Naive B cell (primary cell): ENCODE results near the gene GALR2. TPM values are rescaled to one million over a fixed set of nuclear protein-coding genes. Genes with fewer than 3 reads are reported as not detected.

Source experiments
- ATAC-seq, 2 donors: fragments of 150-1000 bp; cut with Tn5 transposase; 2 replicates each; pipeline ENCODE4 v1.10.0; 2021; ENCODE audit warnings: low read depth in 2 of 2, mild to moderate bottlenecking in 2 of 2, moderate library complexity in 2 of 2
- DNase-seq: peaks from one replicate; pipeline ENCODE4 v3.0.0; 2022
- H3K27ac Mint-ChIP-seq, 6 donors: one replicate each; pipeline ENCODE4 v1.8.0; 2020 to 2022; ENCODE audit warnings: mild to moderate bottlenecking in 6 of 6, mixed read lengths in 6 of 6, moderate library complexity in 5 of 6, inconsistent platforms in 2 of 6
- H3K27me3 Mint-ChIP-seq, 3 donors: one replicate each; pipeline ENCODE4 v1.8.0; 2021 to 2022; ENCODE audit warnings: mixed read lengths in 3 of 3, mild to moderate bottlenecking in 1 of 3
- H3K36me3 Mint-ChIP-seq, 2 donors: one replicate each; pipeline ENCODE4 v1.8.0; 2020 to 2022; ENCODE audit warnings: mixed read lengths in 2 of 2, inconsistent platforms in 1 of 2, mild to moderate bottlenecking in 1 of 2
- H3K4me1 Mint-ChIP-seq, 3 donors: one replicate each; pipeline ENCODE4 v1.8.0; 2020 to 2022; ENCODE audit warnings: mixed read lengths in 3 of 3, inconsistent platforms in 1 of 3, mild to moderate bottlenecking in 1 of 3, moderate library complexity in 1 of 3
- H3K4me3 Mint-ChIP-seq, 8 donors: one replicate each; pipeline ENCODE4 v1.8.0; 2020 to 2022; ENCODE audit warnings: mild to moderate bottlenecking in 8 of 8, mixed read lengths in 8 of 8, moderate library complexity in 8 of 8, inconsistent platforms in 2 of 8
- H3K9me3 Mint-ChIP-seq, 7 donors: one replicate each; pipeline ENCODE4 v1.8.0; 2020 to 2022; ENCODE audit warnings: mixed read lengths in 7 of 7, mild to moderate bottlenecking in 5 of 7, inconsistent platforms in 2 of 7, moderate library complexity in 1 of 7
- polyA plus RNA-seq, 6 donors: library from polyadenylated mRNA; unstranded; fragments of 300-500 nt; fragmentation: Illumina TruSeq; gene quantifications; one replicate each; pipeline ENCODE4 v1.2.3, GENCODE V29; 2021; ENCODE audit warnings: low read depth in 6 of 6

The GALR2 gene
- polyA plus RNA-seq, 6 donors from 2014 or later, result 0.31 to 2.6 (median 0.72) TPM; not detected in 1

GRCh38 chr17:76087531-76087930, 12.9 kb downstream of the GALR2 start:
- no peak for ATAC-seq
- no peak for DNase-seq
- Mint-ChIP-seq H3K27ac (no peak overlapping the region), H3K36me3 (peaks cover 0 to 28% of the 10 kb centered on the region in 2 donors), H3K4me1 (peaks cover 0 to 4% (median 3%) of the 10 kb centered on the region in 3 donors), H3K27me3 (no peaks in the 10 kb centered on the region), H3K4me3 (no peak overlapping the region), H3K9me3 (no peaks in the 10 kb centered on the region)

DNA sequence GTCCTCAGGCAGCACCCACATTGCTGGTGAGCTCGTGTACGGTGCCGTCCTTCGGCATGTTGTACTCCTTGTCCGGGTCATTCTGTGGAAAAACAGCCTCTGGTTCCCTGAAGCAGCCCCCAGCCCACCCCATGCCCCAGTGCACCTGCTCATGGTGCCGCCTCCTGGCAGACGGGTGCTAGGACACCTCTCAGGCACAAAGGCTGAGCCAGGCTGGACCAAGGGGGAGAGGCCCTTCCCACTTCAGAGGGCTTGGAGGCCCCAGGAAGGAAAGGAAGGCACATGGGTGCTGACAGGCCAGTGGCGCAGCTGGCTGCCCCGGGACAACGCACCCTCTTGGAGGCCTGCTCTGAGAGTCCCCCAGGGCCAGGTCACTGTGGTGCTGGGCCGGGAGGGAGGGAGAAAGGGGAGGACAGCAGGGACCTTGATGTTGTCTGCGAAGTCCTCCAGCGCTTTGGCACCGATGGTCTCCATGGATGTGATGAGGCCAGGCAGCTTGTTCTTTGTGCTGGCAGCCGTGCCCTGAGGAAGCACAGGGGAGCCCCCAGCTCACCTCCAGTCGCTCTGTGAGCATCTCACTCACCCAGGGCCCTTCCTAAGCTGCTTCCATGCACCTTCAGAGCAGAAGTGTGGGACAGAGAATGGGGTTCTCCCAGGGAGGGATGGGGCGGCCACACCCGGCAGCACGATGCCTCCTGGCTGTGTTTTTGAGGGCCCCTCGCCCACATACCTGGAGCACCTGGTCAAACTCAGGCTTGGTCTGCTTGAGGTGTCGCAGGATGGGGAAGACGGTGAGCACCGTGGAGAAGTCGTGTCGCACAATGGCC, 13.7 kb downstream of the GALR2 start:
- Mint-ChIP-seq H3K36me3 (peaks cover 0 to 28% of the 10 kb centered on the region in 2 donors), H3K27me3 (no peaks in the 10 kb centered on the region), H3K4me3 (no peak overlapping the region), H3K9me3 (no peaks in the 10 kb centered on the region), H3K4me1 (peaks cover 0 to 4% (median 3%) of the 10 kb centered on the region in 3 donors), H3K27ac (no peak overlapping the region)
- ATAC-seq, result no peak
- DNase-seq, result no peak

DNA sequence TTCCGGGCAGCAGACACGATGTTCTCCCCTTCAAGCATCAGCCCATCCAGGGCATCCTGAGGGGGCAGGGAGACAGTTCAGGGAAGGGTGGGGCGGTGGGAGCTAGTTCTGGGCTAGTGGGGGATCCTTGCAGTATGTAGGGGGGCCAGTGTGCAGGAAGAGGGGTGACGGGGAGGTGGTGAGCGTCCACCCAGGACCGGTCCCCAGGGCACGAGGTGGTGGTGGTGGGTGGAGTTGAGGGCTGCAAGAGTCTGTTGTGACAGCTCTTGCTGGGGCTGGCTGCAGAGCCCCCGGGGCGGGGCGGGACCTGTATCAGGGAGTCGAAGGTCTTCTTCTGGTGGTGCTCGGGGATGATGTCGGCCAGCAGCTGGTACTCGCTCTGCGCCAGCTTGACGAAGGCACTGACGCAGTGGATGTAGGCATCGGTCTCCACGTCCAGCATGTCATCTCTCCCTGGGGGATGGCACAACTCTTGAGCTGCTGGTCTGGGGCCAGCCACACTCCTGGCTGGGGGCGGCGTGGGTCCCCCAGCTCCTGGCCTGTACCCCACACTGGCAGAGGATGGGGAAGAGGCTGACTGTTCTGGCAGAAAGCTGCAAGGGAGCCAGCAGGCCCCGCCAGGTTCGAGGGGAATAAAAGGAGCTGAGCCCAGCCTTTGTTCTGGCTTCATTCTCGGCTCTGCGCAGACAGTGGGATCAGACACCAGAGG, 14.4 kb downstream of the GALR2 start:
- peak overlapping the region in 1 of 8 donors; percentile 70 for H3K4me3 Mint-ChIP-seq
- no peaks in the 10 kb centered on the region for H3K9me3 Mint-ChIP-seq
- ATAC-seq, result no peak
- peaks cover 0 to 33% of the 10 kb centered on the region in 2 donors for H3K36me3 Mint-ChIP-seq
- peak overlapping the region in 2 of 6 donors; percentile 18 to 76 for H3K27ac Mint-ChIP-seq
- H3K27me3 Mint-ChIP-seq, result no peaks in the 10 kb centered on the region
- no peak for DNase-seq
- peaks cover 0 to 6% (median 4%) of the 10 kb centered on the region in 3 donors for H3K4me1 Mint-ChIP-seq

- no peak for ATAC-seq
- Mint-ChIP-seq H3K27ac (no peak overlapping the region), H3K27me3 (no peaks in the 10 kb centered on the region), H3K36me3 (peaks cover 0 to 29% of the 10 kb centered on the region in 2 donors), H3K4me1 (peaks cover 0 to 6% (median 4%) of the 10 kb centered on the region in 3 donors), H3K4me3 (no peak overlapping the region), H3K9me3 (no peaks in the 10 kb centered on the region)
- DNase-seq, result no peak
Measured at GRCh38 chr17:76089680-76090516, 15.3 kb downstream of the GALR2 start.

DNA sequence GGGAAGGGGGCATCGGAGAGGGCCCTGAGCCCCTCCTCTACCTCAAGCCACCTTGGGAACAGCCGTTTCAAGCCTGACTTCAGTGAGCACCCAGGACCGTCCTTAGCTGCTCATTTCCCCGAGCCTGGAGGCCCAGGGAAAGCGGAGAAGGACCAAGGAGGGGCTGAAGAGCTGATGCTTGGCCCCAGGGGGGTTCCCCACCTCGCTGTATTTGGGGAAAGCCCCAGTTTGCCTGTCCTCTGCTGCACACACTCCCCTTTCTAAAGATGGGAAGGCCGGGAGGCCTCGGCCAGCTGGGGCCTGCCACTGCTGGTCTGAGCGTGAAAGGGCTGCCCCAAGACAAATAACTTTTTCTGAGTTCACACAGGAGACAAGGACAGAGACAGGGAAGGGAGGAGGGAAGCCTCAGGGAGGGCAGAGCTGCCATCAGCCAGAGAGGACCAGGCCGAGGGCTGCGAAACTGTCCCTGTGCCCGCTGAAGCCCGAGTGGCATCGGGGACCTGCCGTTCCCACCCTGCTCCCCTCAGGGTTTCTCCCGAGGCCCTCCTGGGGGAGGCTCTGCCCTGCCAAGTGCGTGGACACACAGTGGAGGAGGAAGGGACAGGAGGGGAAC, 16.0 kb downstream of the GALR2 start:
- DNase-seq, result no peak
- H3K4me1 Mint-ChIP-seq, result peaks cover 0 to 6% (median 4%) of the 10 kb centered on the region in 3 donors
- no peaks in the 10 kb centered on the region for H3K9me3 Mint-ChIP-seq
- ATAC-seq, result no peak
- H3K36me3 Mint-ChIP-seq, result peaks cover 1 to 28% of the 10 kb centered on the region in 2 donors
- no peak overlapping the region for H3K4me3 Mint-ChIP-seq
- H3K27ac Mint-ChIP-seq, result peak overlapping the region in 1 of 6 donors; percentile 41
- no peaks in the 10 kb centered on the region for H3K27me3 Mint-ChIP-seq

DNA sequence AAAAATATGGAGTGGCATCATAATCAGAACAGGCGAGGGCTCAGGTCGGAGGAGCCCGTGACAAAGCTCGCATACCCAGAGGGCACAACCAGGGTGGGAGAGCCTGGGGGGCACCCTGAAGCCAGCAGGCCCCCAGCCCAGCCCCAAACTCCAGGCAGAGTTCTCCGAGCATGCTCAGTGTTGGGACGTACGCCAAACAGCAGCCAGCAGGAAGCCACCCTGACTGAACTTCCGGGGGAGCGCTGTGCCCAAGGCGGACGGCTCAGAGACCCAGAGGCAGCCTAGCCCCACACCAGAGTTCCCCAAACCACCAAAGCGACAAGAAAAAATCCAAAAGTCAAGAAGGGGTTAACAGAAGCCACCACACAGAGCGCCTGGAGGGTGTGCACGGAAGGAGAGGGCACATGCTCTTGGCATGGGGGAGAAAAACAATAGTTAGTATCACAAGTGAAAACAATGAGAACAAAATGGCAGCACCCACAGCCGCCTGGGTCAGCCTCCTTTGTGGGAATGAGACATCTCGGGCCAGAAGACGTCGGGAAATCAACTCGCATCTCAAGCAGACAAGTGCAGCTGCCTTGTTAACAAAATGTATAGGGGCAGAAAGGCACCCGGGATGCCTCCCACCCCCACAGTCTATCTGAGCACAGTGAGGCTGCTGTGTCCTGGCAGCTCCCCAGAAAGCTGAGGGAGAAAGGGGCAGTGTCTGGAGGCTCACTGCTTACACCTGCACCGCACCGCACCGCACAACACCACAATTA, 17.1 kb downstream of the GALR2 start:
- DNase-seq, result no peak
- no peak for ATAC-seq
- Mint-ChIP-seq H3K27me3 (no peaks in the 10 kb centered on the region), H3K36me3 (peaks cover 5 to 29% of the 10 kb centered on the region in 2 donors), H3K9me3 (no peaks in the 10 kb centered on the region), H3K27ac (peak overlapping the region in 2 of 6 donors; percentile 51 to 75), H3K4me1 (peaks cover 0 to 9% (median 4%) of the 10 kb centered on the region in 3 donors), H3K4me3 (no peak overlapping the region)

GRCh38 chr17:76092526-76093413, 18.2 kb downstream of the GALR2 start:
- Mint-ChIP-seq H3K4me1 (peaks cover 0 to 9% (median 4%) of the 10 kb centered on the region in 3 donors), H3K36me3 (peaks cover 5 to 28% of the 10 kb centered on the region in 2 donors), H3K4me3 (no peak overlapping the region), H3K27me3 (no peaks in the 10 kb centered on the region), H3K9me3 (no peaks in the 10 kb centered on the region), H3K27ac (peak overlapping the region in 1 of 6 donors; percentile 15)
- DNase-seq (no peak), ATAC-seq (no peak)

GRCh38 chr17:76094046-76094445, 19.5 kb downstream of the GALR2 start:
- DNase-seq (no peak), ATAC-seq (no peak)
- Mint-ChIP-seq H3K27me3 (no peaks in the 10 kb centered on the region), H3K9me3 (no peaks in the 10 kb centered on the region), H3K4me3 (no peak overlapping the region), H3K27ac (no peak overlapping the region), H3K36me3 (peaks cover 5 to 28% of the 10 kb centered on the region in 2 donors), H3K4me1 (peaks cover 0 to 9% (median 4%) of the 10 kb centered on the region in 3 donors)

GRCh38 chr17:76095943-76096342, 21.4 kb downstream of the GALR2 start:
- peaks cover 6 to 9% (median 7%) of the 10 kb centered on the region in 3 donors for H3K4me1 Mint-ChIP-seq
- H3K36me3 Mint-ChIP-seq, result peaks cover 10 to 25% of the 10 kb centered on the region in 2 donors
- H3K4me3 Mint-ChIP-seq, result no peak overlapping the region
- ATAC-seq (no peak), DNase-seq (no peak)
- no peaks in the 10 kb centered on the region for H3K9me3 Mint-ChIP-seq
- H3K27ac Mint-ChIP-seq, result peak overlapping the region in 1 of 6 donors; percentile 80
- H3K27me3 Mint-ChIP-seq, result no peaks in the 10 kb centered on the region

GRCh38 chr17:76097716-76098295, 23.2 kb downstream of the GALR2 start:
- no peak overlapping the region for H3K4me3 Mint-ChIP-seq
- no peaks in the 10 kb centered on the region for H3K9me3 Mint-ChIP-seq
- ATAC-seq (no peak), DNase-seq (no peak)
- peak overlapping the region in 2 of 6 donors; percentile 36 to 69 for H3K27ac Mint-ChIP-seq
- peaks cover 8 to 20% (median 14%) of the 10 kb centered on the region in 3 donors for H3K4me1 Mint-ChIP-seq
- H3K36me3 Mint-ChIP-seq, result peaks cover 18 to 20% of the 10 kb centered on the region in 2 donors
- H3K27me3 Mint-ChIP-seq, result no peaks in the 10 kb centered on the region

GRCh38 chr17:76102944-76103273, 28.3 kb downstream of the GALR2 start:
- Mint-ChIP-seq H3K4me1 (peaks cover 12 to 37% (median 28%) of the 10 kb centered on the region in 3 donors), H3K27me3 (no peaks in the 10 kb centered on the region), H3K36me3 (peaks cover 7 to 13% of the 10 kb centered on the region in 2 donors), H3K4me3 (peak overlapping the region; percentile 87 to 99 (median 96)), H3K9me3 (no peaks in the 10 kb centered on the region), H3K27ac (peak overlapping the region; percentile 93 to 99 (median 96))
- no peak for ATAC-seq
- no peak for DNase-seq
